Measurements from ENCODE around the gene RPL7L1. TPM values are rescaled to one million over a fixed set of nuclear protein-coding genes. Genes with fewer than 3 reads are reported as not detected.
"Not testable (repeated sequence)": the region's sequence is repeated elsewhere in the genome, so short reads cannot be mapped to it uniquely, and the experiment has no call there.

Gene RPL7L1
- total RNA-seq, 4 donors from 2014 or later: 66.8 to 82.2 (median 76.9) TPM

GRCh38 chr6:42896178-42896719 is 16.8 kb downstream of the RPL7L1 start:
- WGBS: 85% methylated on average over 10 of the region's 10 CpGs
- TF ChIP-seq EP300 (IDR thresholded peaks at IDR 0.05) (no peak), POLR2AphosphoS5 (IDR thresholded peaks at IDR 0.05) (no peak), CTCF (IDR thresholded peaks at IDR 0.05) (no peak), POLR2A (IDR thresholded peaks at IDR 0.05; ENCODE audit: low read depth) (no peak)
- intact Hi-C loops (cut with DNase I): no loop called here
- Histone ChIP-seq H3K4me1 (peaks cover 0 to 11% (median 9%) of the 10 kb centered on the region in 4 donors), H3K36me3 (no peaks in the 10 kb centered on the region), H3K27ac (replicated peaks in 1 of 4) (no peak overlapping the region), H3K27me3 (no peaks in the 10 kb centered on the region), H3K9me3 (no peaks in the 10 kb centered on the region), H3K4me3 (no peak overlapping the region)
- no peak for DNase-seq (ENCODE audit: extremely low spot score)

GRCh38 chr6:42898891-42899361 is 19.5 kb downstream of the RPL7L1 start:
- intact Hi-C loops (cut with DNase I): no loop called here
- TF ChIP-seq POLR2AphosphoS5 (IDR thresholded peaks at IDR 0.05) (no peak), POLR2A (IDR thresholded peaks at IDR 0.05; ENCODE audit: low read depth) (no peak), EP300 (IDR thresholded peaks at IDR 0.05) (no peak), CTCF (IDR thresholded peaks at IDR 0.05) (peak; percentile 83 to 91 (median 85))
- Histone ChIP-seq H3K4me1 (peaks cover 9 to 12% (median 12%) of the 10 kb centered on the region in 4 donors), H3K27me3 (no peaks in the 10 kb centered on the region), H3K36me3 (no peaks in the 10 kb centered on the region), H3K27ac (replicated peaks in 1 of 4) (no peak overlapping the region), H3K9me3 (no peaks in the 10 kb centered on the region), H3K4me3 (no peak overlapping the region)
- DNase-seq (ENCODE audit: extremely low spot score): no peak
- 8% methylated on average over 10 of the region's 10 CpGs for WGBS

- Histone ChIP-seq H3K4me3 (no peak overlapping the region), H3K9me3 (no peaks in the 10 kb centered on the region), H3K36me3 (no peaks in the 10 kb centered on the region), H3K4me1 (peaks cover 9 to 12% (median 12%) of the 10 kb centered on the region in 4 donors), H3K27me3 (no peaks in the 10 kb centered on the region), H3K27ac (replicated peaks in 1 of 4) (no peak overlapping the region)
- TF ChIP-seq POLR2AphosphoS5 (IDR thresholded peaks at IDR 0.05): no peak
- no peak for TF ChIP-seq CTCF (IDR thresholded peaks at IDR 0.05)
- no peak for DNase-seq (ENCODE audit: extremely low spot score)
- intact Hi-C loops (cut with DNase I): loop anchor here (2.0 to 10.0 kb wide), 2 partner anchors 115 to 243 kb away; partner anchors contain the start of genes KLHDC3 and MEA1
- 61% methylated on average over 8 of the region's 8 CpGs for WGBS
Measured at GRCh38 chr6:42899871-42900270, 20.5 kb downstream of the RPL7L1 start.

- peak; percentile 94 for DNase-seq (ENCODE audit: extremely low spot score)
- Histone ChIP-seq H3K9me3 (no peaks in the 10 kb centered on the region), H3K36me3 (no peaks in the 10 kb centered on the region), H3K4me1 (peaks cover 9 to 12% (median 12%) of the 10 kb centered on the region in 4 donors), H3K27ac (replicated peaks in 1 of 4) (no peak overlapping the region), H3K27me3 (no peaks in the 10 kb centered on the region), H3K4me3 (peak overlapping the region in 1 of 4 donors; percentile 27)
- 5% methylated on average over 8 of the region's 11 CpGs for WGBS
- intact Hi-C loops (cut with DNase I): loop anchor here (2.0 to 10.0 kb wide), 2 partner anchors 113 to 241 kb away; partner anchors contain the start of genes KLHDC3 and MEA1
- TF ChIP-seq POLR2A (IDR thresholded peaks at IDR 0.05; ENCODE audit: low read depth) (no peak), POLR2AphosphoS5 (IDR thresholded peaks at IDR 0.05) (peak; percentile 22 to 56), CTCF (IDR thresholded peaks at IDR 0.05) (peak; percentile 90 to 93 (median 91))
Measured at GRCh38 chr6:42901538-42901957, 22.1 kb downstream of the RPL7L1 start.

- H3K4me3 ChIP-seq; H3K9me3 ChIP-seq; H3K27me3 ChIP-seq; DNase-seq (ENCODE audit: extremely low spot score); H3K36me3 ChIP-seq; H3K27ac ChIP-seq (replicated peaks in 1 of 4): not testable (repeated sequence)
- intact Hi-C loops (cut with DNase I): loop anchor here (10.0 kb wide), 1 partner anchor 112 kb away; the partner anchor contains the start of genes KLHDC3 and MEA1
- 86% methylated on average over 22 of the region's 22 CpGs for WGBS
- H3K4me1 ChIP-seq: peaks cover 9 to 12% (median 12%) of the 10 kb centered on the region in 4 donors
Measured at GRCh38 chr6:42902429-42903263, 23.2 kb downstream of the RPL7L1 start.

All from esophagus muscularis mucosa (tissue), 4 donors.